CD14-positive monocyte (primary cell): ENCODE results near the gene SLC24A4. TPM values are rescaled to one million over a fixed set of nuclear protein-coding genes. Genes with fewer than 3 reads are reported as not detected.

Experiments
- DNase-seq, 3 donors: peaks; one replicate each; pipeline ENCODE4 v3.0.0-alpha.2; 2011 to 2022
- H2AFZ ChIP-seq: 2 replicates; pipeline ENCODE4 v1.6.0; 2012; ENCODE audit warnings: mild to moderate bottlenecking, low read depth, low read length, inconsistent platforms; ENCODE audit not compliant: insufficient read depth, poor library complexity, severe bottlenecking
- H3K27ac ChIP-seq, 2 donors: 1 replicate in 1 of 2; 2 replicates in 1 of 2; pipeline ENCODE4 v1.5.1; 2012 to 2013; ENCODE audit warnings: low read length in 2 of 2, control low read depth in 1 of 2, inconsistent platforms in 1 of 2, low read depth in 1 of 2, mild to moderate bottlenecking in 1 of 2
- H3K27me3 ChIP-seq, 2 donors: one replicate each; pipeline versions ENCODE4 v1.6.0 to v1.6.1; 2011 to 2013; ENCODE audit warnings: low read length in 2 of 2; ENCODE audit not compliant: control insufficient read depth in 2 of 2, insufficient read depth in 2 of 2
- H3K36me3 ChIP-seq, 2 donors: replicated peaks in 1 of 2; 1 replicate in 1 of 2; 2 replicates in 1 of 2; pipeline versions ENCODE4 v1.5.1 to v1.6.1; 2012 to 2013; ENCODE audit warnings: low read length in 2 of 2, control low read depth in 1 of 2, inconsistent platforms in 1 of 2, mild to moderate bottlenecking in 1 of 2; ENCODE audit not compliant: insufficient read depth in 2 of 2, control insufficient read depth in 1 of 2
- H3K4me1 ChIP-seq, 2 donors: 1 replicate in 1 of 2; 2 replicates in 1 of 2; pipeline versions ENCODE4 v1.5.1 to v1.6.1; 2012 to 2013; ENCODE audit warnings: low read length in 2 of 2, control low read depth in 1 of 2, inconsistent platforms in 1 of 2, mild to moderate bottlenecking in 1 of 2, moderate library complexity in 1 of 2; ENCODE audit not compliant: insufficient read depth in 2 of 2, control insufficient read depth in 1 of 2
- H3K4me2 ChIP-seq: replicated peaks from 2 replicates; pipeline ENCODE3; 2012; ENCODE audit warnings: low read length, moderate library complexity, mild to moderate bottlenecking; ENCODE audit not compliant: poor library complexity, severe bottlenecking; ENCODE audit errors: extremely low read depth
- H3K4me3 ChIP-seq, 3 experiments: fragments of 200-600 bp in 1 of 3; sonication (generic) in 1 of 3; replicated peaks in 1 of 3; 1 replicate in 2 of 3; 2 replicates in 1 of 3; pipeline ENCODE4 v1.5.1; 2011 to 2013; ENCODE audit warnings: low read length in 3 of 3, mild to moderate bottlenecking in 3 of 3, control low read depth in 2 of 3, low read depth in 2 of 3, inconsistent platforms in 1 of 3, moderate library complexity in 1 of 3
- H3K79me2 ChIP-seq: 2 replicates; pipeline ENCODE4 v1.6.0; 2012; ENCODE audit warnings: mild to moderate bottlenecking, control low read depth, inconsistent platforms, low read length, moderate library complexity; ENCODE audit not compliant: insufficient read depth
- H3K9ac ChIP-seq: 2 replicates; pipeline ENCODE4 v1.6.0; 2017; ENCODE audit warnings: low read length, mild to moderate bottlenecking; ENCODE audit not compliant: insufficient read depth, poor library complexity, severe bottlenecking
- H3K9me3 ChIP-seq, 2 donors: replicated peaks in 1 of 2; 1 replicate in 1 of 2; 2 replicates in 1 of 2; pipeline versions ENCODE4 v1.5.1 to v1.6.1; 2012 to 2013; ENCODE audit warnings: low read length in 2 of 2, control low read depth in 1 of 2; ENCODE audit not compliant: control insufficient read depth in 1 of 2, insufficient read depth in 1 of 2
- H4K20me1 ChIP-seq: 2 replicates; pipeline ENCODE4 v1.6.0; 2012; ENCODE audit warnings: mild to moderate bottlenecking, low read length, control low read depth, moderate library complexity; ENCODE audit not compliant: insufficient read depth
- H3K27ac Mint-ChIP-seq, 7 donors: one replicate each; pipeline ENCODE4 v1.8.0; 2020; ENCODE audit warnings: mild to moderate bottlenecking in 7 of 7, mixed read lengths in 7 of 7, moderate library complexity in 6 of 7, inconsistent platforms in 2 of 7
- H3K27me3 Mint-ChIP-seq, 3 donors: one replicate each; pipeline ENCODE4 v1.8.0; 2021 to 2022; ENCODE audit warnings: low read depth in 3 of 3, mild to moderate bottlenecking in 3 of 3, mixed read lengths in 3 of 3, moderate library complexity in 3 of 3, inconsistent platforms in 1 of 3
- H3K36me3 Mint-ChIP-seq, 2 donors: one replicate each; pipeline ENCODE4 v1.8.0; 2020; ENCODE audit warnings: mixed read lengths in 2 of 2, inconsistent platforms in 1 of 2, mild to moderate bottlenecking in 1 of 2
- H3K4me1 Mint-ChIP-seq: one replicate; pipeline ENCODE4 v1.8.0; 2020; ENCODE audit warnings: mild to moderate bottlenecking, mixed read lengths
- H3K4me3 Mint-ChIP-seq, 2 donors: one replicate each; pipeline ENCODE4 v1.8.0; 2020; ENCODE audit warnings: mild to moderate bottlenecking in 2 of 2, mixed read lengths in 2 of 2, moderate library complexity in 1 of 2
- H3K9me3 Mint-ChIP-seq, 7 donors: one replicate each; pipeline ENCODE4 v1.8.0; 2020 to 2022; ENCODE audit warnings: mixed read lengths in 7 of 7, mild to moderate bottlenecking in 6 of 7, moderate library complexity in 6 of 7, inconsistent platforms in 2 of 7
- CTCF ChIP-seq: fragments of 200-600 bp; IDR thresholded peaks from one replicate; pipeline ENCODE4 v1.8.0; 2022; ENCODE audit warnings: antibody characterized with exemption, mild to moderate bottlenecking
- WGBS: methylation state at CpG from one replicate; pipeline ENCODE4 v1.1.5; 2013; ENCODE audit warnings: missing lambda C conversion rate; ENCODE audit not compliant: insufficient coverage; 5-methylcytosine and 5-hydroxymethylcytosine counted together
- intact Hi-C, 2 donors: fragments of 100-400 bp; cut with micrococcal nuclease; formaldehyde crosslinking; loops; one replicate each; pipeline versions ENCODE4 v1.15.0 to v1.15.1; 2023
- polyA plus RNA-seq, 3 donors: library from polyadenylated mRNA; depleted of rRNA in 1 of 3; unstranded in 2 of 3; stranded (reverse) in 1 of 3; fragments of 300-500 nt in 2 of 3; fragments of >200 nt in 1 of 3; fragmentation: Illumina TruSeq in 2 of 3; gene quantifications; 1 replicate in 2 of 3; 2 replicates in 1 of 3; pipeline ENCODE4 v1.2.3, GENCODE V29; 2012 to 2021

Gene SLC24A4
- polyA plus RNA-seq, 3 donors, result 20.0 to 41.9 (median 26.5) TPM

- Histone ChIP-seq H3K9ac (no peak overlapping the region), H3K4me2 (peak overlapping the region; percentile 4), H3K27me3 (peaks cover 0 to 1% of the 10 kb centered on the region in 2 donors), H2AFZ (no peak overlapping the region), H3K4me1 (peaks cover 52 to 82% of the 10 kb centered on the region in 2 donors), H4K20me1 (peaks cover 75% of the 10 kb centered on the region), H3K9me3 (no peaks in the 10 kb centered on the region), H3K27ac (no peak overlapping the region), H3K4me3 (no peak overlapping the region), H3K79me2 (peaks cover 97% of the 10 kb centered on the region), H3K36me3 (peaks cover 2 to 36% of the 10 kb centered on the region in 2 donors)
- no peak for TF ChIP-seq CTCF
- Mint-ChIP-seq H3K9me3 (peaks cover 0 to 4% (median 0%) of the 10 kb centered on the region in 7 donors), H3K36me3 (peaks cover 61 to 63% of the 10 kb centered on the region in 2 donors), H3K27me3 (peaks cover 5 to 15% (median 13%) of the 10 kb centered on the region in 3 donors), H3K27ac (peak overlapping the region in 4 of 7 donors; percentile 38 to 84 (median 64)), H3K4me3 (no peak overlapping the region), H3K4me1 (peaks cover 82% of the 10 kb centered on the region)
- DNase-seq, result no peak
- 97% methylated on average over 2 of the region's 2 CpGs for WGBS
- intact Hi-C loops, result loop anchor here (2.0 to 10.0 kb wide), 3 partner anchors 13 to 137 kb away; no protein-coding TSS in a partner anchor
Observed at GRCh38 chr14:92517761-92518160, 194.8 kb downstream of the SLC24A4 start.

- Histone ChIP-seq H3K9ac (peak overlapping the region; percentile 32), H3K36me3 (peaks cover 4 to 36% of the 10 kb centered on the region in 2 donors), H3K27ac (peak overlapping the region; percentile 2 to 75), H2AFZ (no peak overlapping the region), H3K4me1 (peaks cover 52 to 88% of the 10 kb centered on the region in 2 donors), H4K20me1 (peaks cover 92% of the 10 kb centered on the region), H3K79me2 (peaks cover 100% of the 10 kb centered on the region), H3K4me3 (peak overlapping the region in 1 of 3 experiments; percentile 12), H3K9me3 (no peaks in the 10 kb centered on the region), H3K27me3 (no peaks in the 10 kb centered on the region), H3K4me2 (peak overlapping the region; percentile 14)
- peaks cover 7 to 12% (median 11%) of the 10 kb centered on the region in 3 donors for H3K27me3 Mint-ChIP-seq
- H3K36me3 Mint-ChIP-seq, result peaks cover 71% of the 10 kb centered on the region in 2 donors
- no peak for TF ChIP-seq CTCF
- DNase-seq, result no peak
- H3K27ac Mint-ChIP-seq, result peak overlapping the region; percentile 62 to 92 (median 85)
- intact Hi-C loops, result loop anchor here (1.0 to 10.0 kb wide), 3 partner anchors 44 to 135 kb away; no protein-coding TSS in a partner anchor
- H3K4me3 Mint-ChIP-seq, result peak overlapping the region in 1 of 2 donors; percentile 39
- peaks cover 91% of the 10 kb centered on the region for H3K4me1 Mint-ChIP-seq
- peaks cover 0 to 4% (median 0%) of the 10 kb centered on the region in 7 donors for H3K9me3 Mint-ChIP-seq
- 98% methylated on average over 12 of the region's 20 CpGs for WGBS
Observed at GRCh38 chr14:92519246-92520101, 196.5 kb downstream of the SLC24A4 start.
